Measurements from ENCODE around the gene GHDC.

DNA sequence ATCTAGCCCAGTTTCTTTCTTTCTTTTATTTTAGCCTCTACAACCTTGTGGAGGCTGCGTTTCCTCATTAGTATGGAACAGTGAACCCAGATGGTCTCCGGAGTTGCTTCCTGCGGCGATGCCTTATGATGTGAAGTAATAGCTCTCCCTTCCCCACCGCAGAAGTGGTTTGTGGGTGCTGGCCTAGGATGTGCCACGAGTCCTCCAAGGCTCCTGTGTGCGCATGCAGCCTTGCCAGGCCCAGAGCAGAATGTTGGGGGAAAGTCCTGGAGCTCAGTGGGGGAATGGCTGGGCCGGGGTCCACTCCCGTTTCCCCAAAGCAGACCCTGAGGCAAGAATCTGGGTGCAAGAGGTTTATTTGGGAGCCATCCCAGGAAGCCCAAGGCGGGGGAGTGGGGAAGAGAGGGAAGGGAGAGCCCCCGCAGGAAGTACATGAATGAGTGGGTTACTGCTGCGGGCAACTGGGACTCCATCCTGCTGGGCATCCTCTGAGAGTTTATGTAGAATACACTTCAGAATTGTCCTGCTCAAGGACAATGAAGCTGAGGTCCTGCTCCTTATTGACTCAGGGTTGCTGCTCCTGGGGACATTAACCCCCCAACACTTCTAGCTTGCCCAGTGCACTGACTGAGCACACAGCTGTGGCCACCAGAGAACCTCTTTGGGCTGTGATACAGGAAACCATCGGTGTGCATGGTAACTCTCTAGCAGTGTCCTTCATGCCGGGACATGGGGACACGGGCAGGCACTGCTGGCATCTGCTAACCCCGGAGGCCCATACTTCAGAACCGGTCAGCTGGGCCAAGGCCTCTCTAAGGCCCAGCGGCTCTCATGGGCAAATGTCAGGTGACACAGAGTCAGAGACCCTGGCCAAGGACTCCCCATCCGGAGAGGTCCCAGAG, 5.3 kb downstream of the GHDC start:
- TF ChIP-seq TARDBP (IDR thresholded peaks at IDR 0.05), result no peak
- TF ChIP-seq FOXK2 (IDR thresholded peaks at IDR 0.05), result no peak
- no peak for TF ChIP-seq ZNF384 (IDR thresholded peaks at IDR 0.05)
- no peak for TF ChIP-seq BHLHE40 (IDR thresholded peaks at IDR 0.05; ENCODE audit: borderline replicate concordance)

All from HEK293T (cell line).